K562 (cell line): ENCODE results near the gene TLCD1. TPM values are rescaled to one million over a fixed set of nuclear protein-coding genes. Genes with fewer than 3 reads are reported as not detected.

Experiments used
- ATAC-seq: fragments of 200-7000 bp; cut with Tn5 transposase; 3 replicates; pipeline ENCODE4 v1.9.1; 2020; ENCODE audit warnings: moderate library complexity
- BruUV-seq: library from RNA; stranded (reverse); fragments of 400-500 nt; replicated peaks from 2 replicates; lab custom pipeline; 2021; lab: Mats Ljungman, UMichigan
- CTCF ChIA-PET: fragments of 300-600 bp; formaldehyde crosslinking; extraction: SDS; loops from one replicate; lab custom pipeline; 2021; ENCODE audit warnings: low intra/inter-chr PET ratio; lab: Yijun Ruan, JAX
- POLR2A ChIA-PET: fragments of 300-600, 350-650 bp; sonication (Branson Sonifier 250); formaldehyde crosslinking; extraction: SDS; loops from one replicate; lab custom pipeline; 2021; ENCODE audit warnings: antibody characterized with exemption, inconsistent platforms; lab: Yijun Ruan, JAX
- DNase-seq, 4 experiments: peaks; one replicate each; pipeline versions ENCODE4 v3.0.0 to v3.0.0-alpha.2; 2011 to 2018; ENCODE audit warnings: low spot score in 3 of 4, mixed read lengths in 3 of 4; ENCODE audit errors: extremely low read depth in 1 of 4
- FAIRE-seq: peaks from 2 replicates; lab custom pipeline; 2011; peaks lifted over from hg19 to GRCh38; lab: Jason Lieb, UNC
- H2AFZ ChIP-seq: 2 replicates; pipeline ENCODE4 v1.6.0; 2011; ENCODE audit warnings: low read depth, low read length, control low read depth, inconsistent platforms
- H3K27ac ChIP-seq: fragments of 200-600 bp; 3 replicates; pipeline ENCODE4 v1.8.0; 2011; ENCODE audit warnings: low read depth, mild to moderate bottlenecking, control low read depth, inconsistent platforms, low read length, moderate library complexity, mixed read lengths; ENCODE audit errors: extremely low read depth
- H3K27me3 ChIP-seq, 2 experiments: fragments of 300-600 bp in 1 of 2; 2 replicates in 1 of 2; 3 replicates in 1 of 2; pipeline versions ENCODE4 v1.6.0 to v1.8.0; 2011; ENCODE audit warnings: inconsistent platforms in 2 of 2, low read length in 2 of 2, mild to moderate bottlenecking in 1 of 2, mixed read lengths in 1 of 2, moderate library complexity in 1 of 2; ENCODE audit not compliant: control insufficient read depth in 2 of 2, insufficient read depth in 2 of 2
- H3K36me3 ChIP-seq: fragments of 300-600 bp; 3 replicates; pipeline ENCODE4 v1.8.0; 2011; ENCODE audit warnings: mild to moderate bottlenecking, low read length, inconsistent platforms; ENCODE audit not compliant: control insufficient read depth, insufficient read depth
- H3K4me1 ChIP-seq, 2 experiments: fragments of 200-600 bp in 1 of 2; replicated peaks in 1 of 2; 2 replicates in 1 of 2; 3 replicates in 1 of 2; pipeline versions ENCODE4 v1.5.1 to v1.8.0; 2011; ENCODE audit warnings: inconsistent platforms in 2 of 2, low read length in 2 of 2, mild to moderate bottlenecking in 1 of 2, mixed read lengths in 1 of 2, moderate library complexity in 1 of 2; ENCODE audit not compliant: control insufficient read depth in 2 of 2, insufficient read depth in 2 of 2
- H3K4me2 ChIP-seq: 2 replicates; pipeline ENCODE4 v1.6.1; 2011; ENCODE audit warnings: low read length, control low read depth, inconsistent platforms, mixed read lengths; ENCODE audit not compliant: insufficient read depth
- H3K4me3 ChIP-seq: fragments of 200-600 bp; sonication (generic), shearing (Covaris generic); 2 replicates; pipeline ENCODE4 v1.5.1; 2016; ENCODE audit warnings: control low read depth, inconsistent platforms
- H3K79me2 ChIP-seq: fragments of 200-600 bp; 3 replicates; pipeline ENCODE4 v1.8.0; 2011; ENCODE audit warnings: low read length, inconsistent platforms; ENCODE audit not compliant: control insufficient read depth, insufficient read depth
- H3K9ac ChIP-seq, 2 experiments: 2 replicates each; pipeline versions ENCODE4 v1.6.0 to v1.6.1; 2011; ENCODE audit warnings: low read depth in 2 of 2, low read length in 2 of 2, control low read depth in 1 of 2, inconsistent platforms in 1 of 2, mild to moderate bottlenecking in 1 of 2, mixed read lengths in 1 of 2; ENCODE audit not compliant: insufficient read depth in 1 of 2
- H3K9me1 ChIP-seq: one replicate; pipeline ENCODE4 v1.6.0; 2011; ENCODE audit warnings: inconsistent platforms, mild to moderate bottlenecking, low read length, moderate library complexity; ENCODE audit not compliant: control insufficient read depth, insufficient read depth
- H3K9me3 ChIP-seq: replicated peaks from 2 replicates; pipeline ENCODE4 v1.5.1; 2011; ENCODE audit warnings: low read depth, low read length, inconsistent platforms; ENCODE audit not compliant: control insufficient read depth, insufficient read depth
- H4K20me1 ChIP-seq: replicated peaks from 2 replicates; pipeline ENCODE4 v1.6.1; 2011; ENCODE audit warnings: low read length, inconsistent platforms, mixed read lengths; ENCODE audit not compliant: control insufficient read depth, insufficient read depth
- POLR2A ChIP-seq: fragments of 450-650 bp; conservative IDR thresholded peaks from 2 replicates; pipeline ENCODE4 v1.6.1; 2016
- POLR2G ChIP-seq: fragments of 200-400 bp; formaldehyde crosslinking; IDR thresholded peaks from 2 replicates; pipeline ENCODE4 v1.6.1; 2017; ENCODE audit warnings: low read depth, mild to moderate bottlenecking, antibody characterized with exemption, low read length, moderate library complexity
- SUPT5H ChIP-seq: fragments of 450-650 bp; IDR thresholded peaks from 2 replicates; pipeline ENCODE4 v1.6.1; 2016
- TARDBP ChIP-seq: fragments of 450-650 bp; IDR thresholded peaks from 2 replicates; pipeline ENCODE4 v1.6.1; 2016
- TCF7 ChIP-seq: sonication (generic); IDR thresholded peaks from 2 replicates; pipeline ENCODE4 v1.6.1; 2016; ENCODE audit warnings: antibody characterized with exemption, borderline replicate concordance
- ZNF75A ChIP-seq: fragments of 450-650 bp; formaldehyde crosslinking; IDR thresholded peaks from 2 replicates; pipeline ENCODE4 v1.4.0; 2020; ENCODE audit warnings: mild to moderate bottlenecking
- WGBS: fragments of 100-300 bp; shearing (Covaris generic); methylation state at CpG from one replicate; pipeline ENCODE4 v1.1.6; 2016; ENCODE audit warnings: low coverage, mixed read lengths; ENCODE audit not compliant: insufficient coverage; ENCODE audit errors: missing lambda C conversion rate; 5-methylcytosine and 5-hydroxymethylcytosine counted together
- in situ Hi-C: fragments of 300-500 bp; cut with MboI; formaldehyde crosslinking; loops from 4 replicates; pipeline ENCODE4 v1.15.0; 2018; ENCODE audit warnings: inconsistent platforms, mixed read lengths
- intact Hi-C: fragments of 100-400 bp; cut with micrococcal nuclease; formaldehyde crosslinking; loops from 2 replicates; pipeline ENCODE4 v1.14.2; 2022
- polyA plus RNA-seq, 8 experiments: library from polyadenylated mRNA; depleted of rRNA in 4 of 8; stranded (reverse) in 5 of 8; unstranded in 3 of 8; fragments of >200 nt; fragmentation: Nextera tagmentation in 2 of 8; fragmentation: Illumina TruSeq in 1 of 8; extraction: Ambion mirVana in 2 of 8; extraction: Trizol in 1 of 8; gene quantifications; 2 replicates each; pipeline versions ENCODE4 v1.2.1 to v1.2.3, GENCODE V29; 2011 to 2014; ENCODE audit warnings: inconsistent platforms in 1 of 8, missing spikeins in 1 of 8
- total RNA-seq, 7 experiments: library from RNA; depleted of rRNA in 6 of 7; stranded (reverse); fragments of >200 nt in 6 of 7; fragmentation: Illumina TruSeq in 2 of 7; extraction: Trizol in 2 of 7; gene quantifications; 2 replicates each; pipeline versions ENCODE4 v1.2.1 to v1.2.3, GENCODE V29; 2011 to 2021; ENCODE audit warnings: low replicate concordance in 1 of 7
- TF ChIP-seq, protein P1 (sequence below): fragments of 450-650 bp; formaldehyde crosslinking; IDR thresholded peaks from 2 replicates; pipeline ENCODE4 v1.4.0; 2022; ENCODE audit warnings: missing genetic modification characterization

TLCD1 gene
- total and polyA plus RNA-seq, 9 of the 15 experiments (the other 6 are each of a cell fraction or from before 2014, with no cell fraction given) = 6.8 to 37.7 (median 21.7) TPM

DNA sequence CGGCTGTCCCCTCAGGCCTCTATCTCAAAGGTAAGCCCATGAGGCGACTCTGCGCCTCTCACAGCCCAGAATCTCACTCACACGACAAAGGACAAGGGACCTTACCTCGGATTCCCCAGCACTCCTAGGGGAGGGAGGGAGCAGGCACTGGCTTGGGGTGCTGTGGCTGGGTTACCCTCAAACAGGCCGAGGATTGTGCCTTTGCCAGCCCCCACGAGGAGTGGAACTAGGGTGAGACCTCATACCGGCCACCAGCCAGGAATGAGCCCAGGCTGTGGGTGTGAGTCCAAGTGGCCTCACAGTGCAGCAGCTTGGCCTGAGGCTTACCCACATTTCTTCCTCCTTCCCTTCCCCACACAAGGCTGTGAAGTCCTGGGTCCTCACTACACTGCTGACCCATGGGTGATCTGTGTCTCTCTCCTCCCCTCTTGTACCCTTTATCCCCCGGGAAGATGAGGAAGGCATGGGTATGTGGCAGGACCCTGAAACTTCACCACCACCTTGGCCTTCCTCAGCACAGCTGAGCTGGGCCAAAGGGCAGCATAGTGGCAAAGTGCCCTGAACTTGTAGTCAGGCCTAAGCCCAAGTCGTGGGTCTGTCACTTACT, 20.2 kb downstream of the TLCD1 start:
- intact Hi-C loops (no loop called here), in situ Hi-C loops (no loop called here)
- WGBS = 85% methylated on average over 10 of the region's 10 CpGs
- Histone ChIP-seq H3K79me2 (peaks cover 9% of the 10 kb centered on the region), H3K27ac (no peak overlapping the region), H3K27me3 (no peaks in the 10 kb centered on the region), H3K9me1 (no peaks in the 10 kb centered on the region), H3K4me1 (peaks cover 7 to 18% of the 10 kb centered on the region in 2 experiments; a peak in 4 of 5 replicates), H3K9ac (peak overlapping the region in 1 of 2 experiments; percentile 65; a peak in 2 of 4 replicates), H3K4me2 (no peak overlapping the region), H3K4me3 (no peak overlapping the region), H3K36me3 (peaks cover 44% of the 10 kb centered on the region; the same call in 2 of the 3 replicates), H4K20me1 (no peaks in the 10 kb centered on the region; the same call in 1 of the 2 replicates), H3K9me3 (0 out of 2 replicates have a peak, but pooled peaks cover 2% of the 10 kb centered on the region), H2AFZ (no peak overlapping the region)
- DNase-seq (no peak), ATAC-seq (no peak), FAIRE-seq (no peak)
- TF ChIP-seq TARDBP = no peak
- peak; percentile 29; the same call in 1 of the 2 replicates for TF ChIP-seq POLR2G
- BruUV-seq = no TSS peak
- POLR2A ChIA-PET = interaction anchor here (0.9 to 8.7 kb wide), 7 partner anchors 12 to 66 kb away, joined by 3 to 133 read pairs (median 4); partner anchors contain the start of genes BLTP2 and RPL23A
- CTCF ChIA-PET = no interaction called here

DNA sequence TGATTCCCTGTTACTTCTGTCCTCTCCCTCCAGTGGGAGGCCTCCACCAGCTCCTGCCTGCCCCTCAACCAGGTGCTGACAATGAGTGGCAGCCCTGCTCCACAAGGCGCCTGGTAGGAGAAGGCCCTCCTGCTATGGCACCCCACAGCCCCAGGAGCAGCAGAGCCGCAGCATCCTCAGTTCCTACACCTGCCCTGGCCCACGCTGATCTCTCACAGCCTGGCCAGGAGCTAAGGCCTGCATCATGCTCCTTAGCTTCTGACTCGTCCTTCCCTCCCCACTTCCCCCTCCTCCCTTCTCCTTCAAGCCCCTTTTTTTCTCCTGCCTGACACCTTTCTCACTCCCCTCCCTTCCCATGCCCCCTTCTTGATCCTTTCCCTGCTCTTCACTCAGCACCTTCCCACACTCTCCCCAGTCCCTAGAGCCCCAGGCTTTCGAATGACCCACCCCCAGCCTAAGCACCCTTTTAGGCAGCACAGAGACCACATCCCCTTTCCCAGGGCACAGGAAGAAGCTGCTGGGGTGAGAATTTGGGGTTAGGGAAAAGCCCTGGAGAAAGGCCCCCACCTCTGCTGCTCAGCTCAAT, 20.9 kb downstream of the TLCD1 start:
- FAIRE-seq = no peak
- peak; percentile 50; the same call in 1 of the 2 replicates for TF ChIP-seq POLR2A
- peak; percentile 43 for TF ChIP-seq POLR2G
- no peak for TF ChIP-seq TCF7
- TF ChIP-seq, protein P1, sequence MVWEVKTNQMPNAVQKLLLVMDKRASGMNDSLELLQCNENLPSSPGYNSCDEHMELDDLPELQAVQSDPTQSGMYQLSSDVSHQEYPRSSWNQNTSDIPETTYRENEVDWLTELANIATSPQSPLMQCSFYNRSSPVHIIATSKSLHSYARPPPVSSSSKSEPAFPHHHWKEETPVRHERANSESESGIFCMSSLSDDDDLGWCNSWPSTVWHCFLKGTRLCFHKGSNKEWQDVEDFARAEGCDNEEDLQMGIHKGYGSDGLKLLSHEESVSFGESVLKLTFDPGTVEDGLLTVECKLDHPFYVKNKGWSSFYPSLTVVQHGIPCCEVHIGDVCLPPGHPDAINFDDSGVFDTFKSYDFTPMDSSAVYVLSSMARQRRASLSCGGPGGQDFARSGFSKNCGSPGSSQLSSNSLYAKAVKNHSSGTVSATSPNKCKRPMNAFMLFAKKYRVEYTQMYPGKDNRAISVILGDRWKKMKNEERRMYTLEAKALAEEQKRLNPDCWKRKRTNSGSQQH (CRISPR knock-in tag) = 0 out of 2 replicates have a peak, but pooled peaks have one; percentile 51
- TF ChIP-seq SUPT5H = peak; percentile 56; the same call in 1 of the 2 replicates
- TF ChIP-seq ZNF75A (CRISPR knock-in tag) = no peak
- no peak overlapping the region for H3K27ac ChIP-seq
- no peak; the same call in 2 of the 3 replicates for ATAC-seq
- H3K9me3 ChIP-seq = 0 out of 2 replicates have a peak, but pooled peaks cover 2% of the 10 kb centered on the region
- in situ Hi-C loops (no loop called here), intact Hi-C loops (no loop called here)
- H3K79me2 ChIP-seq = peaks cover 5% of the 10 kb centered on the region; the same call in 2 of the 3 replicates
- H4K20me1 ChIP-seq = no peaks in the 10 kb centered on the region; the same call in 1 of the 2 replicates
- DNase-seq = peak in 1 of 4 experiments; percentile 13
- BruUV-seq = no TSS peak
- WGBS = 73% methylated on average over 5 of the region's 5 CpGs
- no peak overlapping the region for H2AFZ ChIP-seq
- H3K27me3 ChIP-seq = no peaks in the 10 kb centered on the region
- ChIA-PET CTCF (no interaction called here), POLR2A (interaction anchor here (0.6 to 4.0 kb wide), 8 partner anchors 11 to 67 kb away, joined by 3 to 27 read pairs (median 4); partner anchors contain the start of genes RPL23A, SDF2 and SUPT6H)
- H3K9ac ChIP-seq = peak overlapping the region in 1 of 2 experiments; percentile 72; a peak in 2 of 4 replicates
- peaks cover 7 to 18% of the 10 kb centered on the region in 2 experiments; a peak in 4 of 5 replicates for H3K4me1 ChIP-seq
- no peak overlapping the region for H3K4me2 ChIP-seq
- H3K36me3 ChIP-seq = peaks cover 51% of the 10 kb centered on the region; the same call in 2 of the 3 replicates
- H3K4me3 ChIP-seq = no peak overlapping the region
- no peaks in the 10 kb centered on the region for H3K9me1 ChIP-seq
